Measurements from ENCODE around the gene DDX41.

- TF ChIP-seq, protein P1, sequence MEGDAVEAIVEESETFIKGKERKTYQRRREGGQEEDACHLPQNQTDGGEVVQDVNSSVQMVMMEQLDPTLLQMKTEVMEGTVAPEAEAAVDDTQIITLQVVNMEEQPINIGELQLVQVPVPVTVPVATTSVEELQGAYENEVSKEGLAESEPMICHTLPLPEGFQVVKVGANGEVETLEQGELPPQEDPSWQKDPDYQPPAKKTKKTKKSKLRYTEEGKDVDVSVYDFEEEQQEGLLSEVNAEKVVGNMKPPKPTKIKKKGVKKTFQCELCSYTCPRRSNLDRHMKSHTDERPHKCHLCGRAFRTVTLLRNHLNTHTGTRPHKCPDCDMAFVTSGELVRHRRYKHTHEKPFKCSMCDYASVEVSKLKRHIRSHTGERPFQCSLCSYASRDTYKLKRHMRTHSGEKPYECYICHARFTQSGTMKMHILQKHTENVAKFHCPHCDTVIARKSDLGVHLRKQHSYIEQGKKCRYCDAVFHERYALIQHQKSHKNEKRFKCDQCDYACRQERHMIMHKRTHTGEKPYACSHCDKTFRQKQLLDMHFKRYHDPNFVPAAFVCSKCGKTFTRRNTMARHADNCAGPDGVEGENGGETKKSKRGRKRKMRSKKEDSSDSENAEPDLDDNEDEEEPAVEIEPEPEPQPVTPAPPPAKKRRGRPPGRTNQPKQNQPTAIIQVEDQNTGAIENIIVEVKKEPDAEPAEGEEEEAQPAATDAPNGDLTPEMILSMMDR (IDR thresholded peaks at IDR 0.05), result no peak
- TF ChIP-seq POLR2AphosphoS5 (IDR thresholded peaks at IDR 0.05) (peak in 1 of 4 donors; percentile 12), POLR2A (IDR thresholded peaks at IDR 0.05) (no peak)
Observed at GRCh38 chr5:177492841-177493240, 23.9 kb downstream of the DDX41 start.

Measured in sigmoid colon (tissue), 4 donors.